H1 (cell line): ENCODE measurements around the gene ERN2.

Experiments used
- CTCF ChIP-seq, 3 experiments: IDR thresholded peaks; 1 replicate in 2 of 3; 2 replicates in 1 of 3; pipeline versions ENCODE4 v1.5.1 to v1.6.1; 2011; ENCODE audit warnings: low read length in 3 of 3, mild to moderate bottlenecking in 3 of 3, inconsistent platforms in 2 of 3, low read depth in 1 of 3, moderate library complexity in 1 of 3; ENCODE audit not compliant: insufficient read depth in 1 of 3; ENCODE audit errors: control extremely low read depth in 1 of 3
- POLR2A ChIP-seq, 2 experiments: IDR thresholded peaks; 1 replicate in 1 of 2; 2 replicates in 1 of 2; pipeline ENCODE4 v1.6.1; 2011; ENCODE audit warnings: low read depth in 2 of 2, low read length in 2 of 2, mild to moderate bottlenecking in 2 of 2; ENCODE audit errors: control extremely low read depth in 1 of 2
- RNF2 ChIP-seq: fragments of 200-900, 300-1000 bp; sonication (generic); IDR thresholded peaks from 2 replicates; pipeline ENCODE4 v1.7.1; 2016; ENCODE audit warnings: borderline replicate concordance, low read depth, mild to moderate bottlenecking, antibody characterized with exemption, low read length; ENCODE audit not compliant: poor library complexity, severe bottlenecking; ENCODE audit errors: missing control alignments
- USF2 ChIP-seq: IDR thresholded peaks from 2 replicates; pipeline ENCODE4 v1.6.1; 2011; ENCODE audit warnings: low read length, improper control_type of control experiment

GRCh38 chr16:23710504-23710903 is 2.5 kb downstream of the ERN2 start:
- no peak for TF ChIP-seq USF2
- no peak for TF ChIP-seq CTCF (IDR thresholded peaks at IDR 0.05; ENCODE audit: control extremely low read depth in 1 of 3, insufficient read depth in 1 of 3, low read depth in 1 of 3, low read length in 3 of 3)
- TF ChIP-seq RNF2, result no peak
- no peak for TF ChIP-seq POLR2A (IDR thresholded peaks at IDR 0.05; ENCODE audit: control extremely low read depth in 1 of 2, low read depth in 2 of 2, low read length in 2 of 2)
